HepG2 (cell line): ENCODE measurements around the gene DIRAS1.

Source experiments
- BRF2 ChIP-seq: sonication (generic); formaldehyde crosslinking; IDR thresholded peaks from 2 replicates; pipeline ENCODE4 v1.8.1; 2022; ENCODE audit warnings: mild to moderate bottlenecking, missing genetic modification reagents
- EZH2 ChIP-seq: conservative IDR thresholded peaks from 2 replicates; pipeline ENCODE4 v1.6.1; 2012; ENCODE audit warnings: mild to moderate bottlenecking, low read depth, low read length, moderate library complexity
- HMGXB3 ChIP-seq: sonication (generic); formaldehyde crosslinking; IDR thresholded peaks from 2 replicates; pipeline ENCODE4 v1.4.0; 2020; ENCODE audit warnings: missing genetic modification reagents, borderline replicate concordance
- JUNB ChIP-seq: sonication (generic); formaldehyde crosslinking; IDR thresholded peaks from 2 replicates; pipeline ENCODE4 v1.8.0; 2022; ENCODE audit warnings: missing genetic modification reagents, mild to moderate bottlenecking, borderline replicate concordance
- MXD4 ChIP-seq: IDR thresholded peaks from 2 replicates; pipeline ENCODE4 v1.6.1; 2016; ENCODE audit warnings: mild to moderate bottlenecking, missing biosample characterization, missing genetic modification reagents
- RXRB ChIP-seq: IDR thresholded peaks from 2 replicates; pipeline ENCODE4 v1.6.1; 2016; ENCODE audit warnings: borderline replicate concordance, missing genetic modification reagents, missing compliant biosample characterization
- SMC3 ChIP-seq: IDR thresholded peaks from 2 replicates; pipeline ENCODE4 v1.6.1; 2011; ENCODE audit warnings: low read length, improper control_type of control experiment
- ZBTB7A ChIP-seq: sonication (generic); formaldehyde crosslinking; IDR thresholded peaks from 2 replicates; pipeline ENCODE4 v1.8.0; 2022; ENCODE audit warnings: mild to moderate bottlenecking, missing genetic modification reagents
- ZNF335 ChIP-seq: sonication (generic); formaldehyde crosslinking; IDR thresholded peaks from 2 replicates; pipeline ENCODE4 v1.4.0; 2020; ENCODE audit warnings: missing genetic modification reagents
- TF ChIP-seq, protein P1 (sequence below): sonication (generic); formaldehyde crosslinking; IDR thresholded peaks from 2 replicates; pipeline ENCODE4 v1.5.0; 2020; ENCODE audit warnings: mild to moderate bottlenecking, missing genetic modification reagents, moderate library complexity
- TF ChIP-seq, protein P2 (sequence below): sonication (generic); formaldehyde crosslinking; IDR thresholded peaks from 2 replicates; pipeline ENCODE4 v1.4.0; 2020; ENCODE audit warnings: missing genetic modification reagents, mild to moderate bottlenecking, borderline replicate concordance
- TF ChIP-seq, protein P3 (sequence below): IDR thresholded peaks from 2 replicates; pipeline ENCODE4 v1.6.1; 2012; ENCODE audit warnings: low read depth, low read length, improper control_type of control experiment

DNA sequence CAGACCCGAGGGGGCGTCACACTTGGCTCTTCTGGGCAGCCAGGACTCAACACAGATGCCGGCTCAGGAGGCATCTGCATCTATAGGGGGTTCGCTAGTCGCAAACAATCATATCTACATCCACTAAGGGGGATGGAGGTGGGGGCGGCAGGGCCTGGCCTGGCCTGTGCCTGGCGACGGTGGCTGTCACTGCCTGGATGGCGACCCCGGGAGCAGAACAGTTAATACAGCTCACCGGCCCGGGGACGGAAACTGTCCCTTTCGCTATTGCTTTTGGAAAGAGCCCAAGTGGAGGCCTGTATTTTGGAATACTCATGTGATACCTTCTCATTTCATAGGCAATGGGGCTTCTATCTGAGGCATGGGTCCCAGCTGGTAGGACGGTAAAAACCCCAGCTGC is 44.2 kb upstream of the DIRAS1 start:
- TF ChIP-seq, protein P1, sequence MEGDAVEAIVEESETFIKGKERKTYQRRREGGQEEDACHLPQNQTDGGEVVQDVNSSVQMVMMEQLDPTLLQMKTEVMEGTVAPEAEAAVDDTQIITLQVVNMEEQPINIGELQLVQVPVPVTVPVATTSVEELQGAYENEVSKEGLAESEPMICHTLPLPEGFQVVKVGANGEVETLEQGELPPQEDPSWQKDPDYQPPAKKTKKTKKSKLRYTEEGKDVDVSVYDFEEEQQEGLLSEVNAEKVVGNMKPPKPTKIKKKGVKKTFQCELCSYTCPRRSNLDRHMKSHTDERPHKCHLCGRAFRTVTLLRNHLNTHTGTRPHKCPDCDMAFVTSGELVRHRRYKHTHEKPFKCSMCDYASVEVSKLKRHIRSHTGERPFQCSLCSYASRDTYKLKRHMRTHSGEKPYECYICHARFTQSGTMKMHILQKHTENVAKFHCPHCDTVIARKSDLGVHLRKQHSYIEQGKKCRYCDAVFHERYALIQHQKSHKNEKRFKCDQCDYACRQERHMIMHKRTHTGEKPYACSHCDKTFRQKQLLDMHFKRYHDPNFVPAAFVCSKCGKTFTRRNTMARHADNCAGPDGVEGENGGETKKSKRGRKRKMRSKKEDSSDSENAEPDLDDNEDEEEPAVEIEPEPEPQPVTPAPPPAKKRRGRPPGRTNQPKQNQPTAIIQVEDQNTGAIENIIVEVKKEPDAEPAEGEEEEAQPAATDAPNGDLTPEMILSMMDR (CRISPR knock-in tag), result no peak
- TF ChIP-seq ZBTB7A (CRISPR knock-in tag), result no peak
- no peak for TF ChIP-seq BRF2 (CRISPR knock-in tag)
- TF ChIP-seq, protein P2, sequence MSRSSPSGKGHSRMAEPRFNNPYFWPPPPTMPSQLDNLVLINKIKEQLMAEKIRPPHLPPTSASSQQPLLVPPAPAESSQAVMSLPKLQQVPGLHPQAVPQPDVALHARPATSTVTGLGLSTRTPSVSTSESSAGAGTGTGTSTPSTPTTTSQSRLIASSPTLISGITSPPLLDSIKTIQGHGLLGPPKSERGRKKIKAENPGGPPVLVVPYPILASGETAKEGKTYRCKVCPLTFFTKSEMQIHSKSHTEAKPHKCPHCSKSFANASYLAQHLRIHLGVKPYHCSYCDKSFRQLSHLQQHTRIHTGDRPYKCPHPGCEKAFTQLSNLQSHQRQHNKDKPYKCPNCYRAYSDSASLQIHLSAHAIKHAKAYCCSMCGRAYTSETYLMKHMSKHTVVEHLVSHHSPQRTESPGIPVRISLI, result no peak
- no peak for TF ChIP-seq EZH2
- no peak for TF ChIP-seq RXRB (CRISPR knock-in tag)
- no peak for TF ChIP-seq SMC3
- TF ChIP-seq HMGXB3 (CRISPR knock-in tag), result no peak
- TF ChIP-seq, protein P3, sequence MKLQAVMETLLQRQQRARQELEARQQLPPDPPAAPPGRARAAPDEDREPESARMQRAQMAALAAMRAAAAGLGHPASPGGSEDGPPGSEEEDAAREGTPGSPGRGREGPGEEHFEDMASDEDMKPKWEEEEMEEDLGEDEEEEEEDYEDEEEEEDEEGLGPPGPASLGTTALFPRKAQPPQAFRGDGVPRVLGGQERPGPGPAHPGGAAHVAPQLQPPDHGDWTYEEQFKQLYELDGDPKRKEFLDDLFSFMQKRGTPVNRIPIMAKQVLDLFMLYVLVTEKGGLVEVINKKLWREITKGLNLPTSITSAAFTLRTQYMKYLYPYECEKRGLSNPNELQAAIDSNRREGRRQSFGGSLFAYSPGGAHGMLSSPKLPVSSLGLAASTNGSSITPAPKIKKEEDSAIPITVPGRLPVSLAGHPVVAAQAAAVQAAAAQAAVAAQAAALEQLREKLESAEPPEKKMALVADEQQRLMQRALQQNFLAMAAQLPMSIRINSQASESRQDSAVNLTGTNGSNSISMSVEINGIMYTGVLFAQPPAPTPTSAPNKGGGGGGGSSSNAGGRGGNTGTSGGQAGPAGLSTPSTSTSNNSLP, result no peak
- TF ChIP-seq ZNF335, result no peak
- TF ChIP-seq JUNB, result no peak
- TF ChIP-seq MXD4 (CRISPR knock-in tag), result no peak
